GM18909 (cell line): ENCODE measurements around the gene P2RX1.

Experiments
- ATAC-seq: cut with Tn5 transposase; IDR thresholded peaks from one replicate; pipeline ENCODE4 v1.9.1; 2021; ENCODE audit warnings: mild to moderate bottlenecking; ENCODE audit not compliant: unreplicated experiment, poor library complexity

P2RX1 gene

DNA sequence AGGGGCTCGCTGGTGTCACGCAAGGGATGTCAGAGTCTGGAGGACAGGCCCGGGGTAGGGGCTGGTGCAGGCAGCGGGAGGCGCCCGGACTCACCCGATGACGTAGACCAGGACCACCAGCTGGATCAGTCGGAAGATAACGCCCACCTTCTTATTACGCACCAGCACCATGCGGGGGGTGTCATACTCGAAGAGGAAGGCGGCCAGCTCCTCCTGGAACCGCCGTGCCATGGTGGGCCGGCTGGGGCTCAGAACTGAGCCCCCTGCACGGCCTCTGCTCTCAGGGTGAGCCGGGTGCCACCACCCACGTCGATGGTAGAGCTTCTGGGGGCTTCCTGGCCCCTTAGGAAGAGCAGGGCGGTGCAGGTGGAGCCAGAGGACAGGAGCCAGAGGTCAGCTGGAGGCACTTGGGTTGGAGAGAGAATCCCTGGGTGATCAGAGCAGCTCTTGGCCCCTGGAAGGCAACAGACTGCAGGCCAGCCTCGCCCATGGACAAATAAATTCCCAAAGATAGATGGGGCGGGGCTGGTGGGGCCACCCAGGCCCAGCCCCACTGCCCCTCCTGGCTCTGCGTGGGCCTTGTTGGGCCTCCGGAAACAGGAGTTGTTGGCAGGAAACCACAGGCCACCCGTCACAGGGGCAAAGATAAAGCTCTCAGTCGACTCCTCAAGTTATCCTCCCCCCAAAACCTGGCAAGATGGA lies at the start of gene P2RX1:
TSS of gene P2RX1 (minus strand) at position 471 of the 702 bp plus-strand sequence. CDS start at position 231, 240 bp downstream.
- ATAC-seq: no peak

DNA sequence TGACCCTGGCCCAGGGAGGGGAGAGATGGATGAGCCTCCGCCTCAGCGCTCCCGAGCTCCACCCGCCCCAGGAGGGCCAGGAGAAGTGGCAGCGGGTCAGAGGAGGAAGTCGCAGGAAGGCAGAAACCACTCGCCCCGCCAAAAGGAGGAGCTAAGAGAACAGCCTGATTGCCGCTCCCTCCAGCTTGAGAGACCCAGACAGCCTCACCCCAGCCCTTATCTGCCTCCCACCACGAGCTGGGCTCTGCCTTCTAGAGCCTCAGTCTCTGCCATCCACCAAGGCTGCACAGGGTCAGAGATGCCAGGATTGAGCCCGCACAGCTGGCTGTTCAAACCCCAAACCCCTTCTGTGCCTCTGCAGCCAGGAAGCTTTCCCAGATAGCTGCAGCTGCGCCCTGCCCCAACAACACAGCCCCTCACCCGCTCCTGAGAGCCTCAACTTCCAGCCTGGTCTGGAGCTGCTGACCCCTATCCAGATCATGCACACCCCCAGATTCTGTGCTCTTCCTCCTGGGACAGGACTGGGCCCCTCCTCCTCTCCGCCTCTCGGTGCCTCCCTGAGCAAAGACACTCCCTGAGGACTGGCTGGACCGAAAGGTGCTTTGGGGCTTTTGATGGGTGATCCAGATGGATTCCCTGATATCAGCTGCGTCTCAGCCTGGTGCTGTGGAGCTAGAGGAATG lies 49.0 kb upstream of the P2RX1 start:
- peak; percentile 31 for ATAC-seq

- peak; percentile 56 for ATAC-seq
Measured at GRCh38 chr17:3964203-3965117, 48.2 kb upstream of the P2RX1 start, which contains the start of gene ATP2A3. TSS of gene ATP2A3 (minus strand) at chr17:3964437. CDS start at chr17:3964291, 146 bp downstream.

DNA sequence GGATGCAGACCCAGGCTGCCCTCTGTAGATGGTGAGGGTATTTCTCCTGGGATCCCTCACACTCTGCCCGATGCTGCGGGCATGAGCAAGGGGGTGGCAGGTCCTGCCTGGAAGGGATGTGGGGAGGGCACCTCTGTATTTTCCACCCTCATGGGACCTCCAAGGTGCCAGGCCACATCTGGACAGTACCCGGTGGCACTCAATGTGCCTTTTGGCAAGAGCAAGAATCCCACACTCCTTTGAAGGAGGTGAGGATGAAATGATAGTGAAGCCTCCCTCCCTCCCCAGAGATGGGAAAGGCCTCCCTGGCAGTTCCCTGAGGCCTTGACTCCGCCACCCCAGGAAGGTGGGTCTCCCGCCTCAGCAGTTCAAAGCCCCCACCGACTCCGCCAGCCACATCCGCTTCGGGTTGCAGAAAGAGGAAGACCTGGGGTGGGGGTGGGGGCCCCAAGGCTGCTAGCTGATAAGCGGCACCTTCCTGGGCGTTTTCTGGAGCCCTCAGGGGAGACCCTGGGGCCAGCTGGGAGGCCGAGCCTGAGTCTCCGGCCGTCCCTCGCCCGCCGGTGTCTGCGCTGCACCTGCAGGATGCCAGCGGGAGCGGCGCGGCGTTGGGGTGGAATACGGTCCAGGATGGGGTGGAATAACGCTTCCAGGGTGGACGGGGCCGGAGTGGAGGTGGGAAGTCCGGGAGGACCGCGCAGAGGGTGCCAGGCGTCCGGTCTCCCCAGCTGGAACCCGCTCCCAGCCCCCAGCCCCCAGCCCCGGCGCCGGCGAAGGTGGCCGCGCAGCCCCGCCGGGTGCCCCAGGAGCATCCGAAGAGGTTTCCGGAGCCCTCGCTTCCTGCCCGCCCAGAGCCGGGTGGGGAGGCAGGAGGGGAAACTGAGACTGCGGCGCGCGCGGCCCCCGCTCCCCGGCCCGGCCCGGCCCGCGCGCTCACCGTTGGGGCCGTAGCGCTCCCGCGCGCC lies 47.3 kb upstream of the P2RX1 start:
- ATAC-seq: peak; percentile 24

DNA sequence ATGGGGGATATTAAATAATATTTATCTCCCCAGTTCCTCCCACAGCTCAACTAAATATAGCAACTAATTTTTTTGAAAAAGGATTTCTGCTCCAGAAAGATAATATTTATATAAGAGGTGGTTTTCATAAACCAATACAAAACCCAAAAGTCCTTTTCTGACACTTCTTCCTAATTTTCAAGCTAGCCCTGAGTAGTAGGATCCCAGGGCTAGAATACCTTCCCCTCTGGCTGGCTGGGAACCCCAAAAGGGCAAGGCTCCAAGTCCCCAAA lies 46.6 kb upstream of the P2RX1 start:
- no peak for ATAC-seq

DNA sequence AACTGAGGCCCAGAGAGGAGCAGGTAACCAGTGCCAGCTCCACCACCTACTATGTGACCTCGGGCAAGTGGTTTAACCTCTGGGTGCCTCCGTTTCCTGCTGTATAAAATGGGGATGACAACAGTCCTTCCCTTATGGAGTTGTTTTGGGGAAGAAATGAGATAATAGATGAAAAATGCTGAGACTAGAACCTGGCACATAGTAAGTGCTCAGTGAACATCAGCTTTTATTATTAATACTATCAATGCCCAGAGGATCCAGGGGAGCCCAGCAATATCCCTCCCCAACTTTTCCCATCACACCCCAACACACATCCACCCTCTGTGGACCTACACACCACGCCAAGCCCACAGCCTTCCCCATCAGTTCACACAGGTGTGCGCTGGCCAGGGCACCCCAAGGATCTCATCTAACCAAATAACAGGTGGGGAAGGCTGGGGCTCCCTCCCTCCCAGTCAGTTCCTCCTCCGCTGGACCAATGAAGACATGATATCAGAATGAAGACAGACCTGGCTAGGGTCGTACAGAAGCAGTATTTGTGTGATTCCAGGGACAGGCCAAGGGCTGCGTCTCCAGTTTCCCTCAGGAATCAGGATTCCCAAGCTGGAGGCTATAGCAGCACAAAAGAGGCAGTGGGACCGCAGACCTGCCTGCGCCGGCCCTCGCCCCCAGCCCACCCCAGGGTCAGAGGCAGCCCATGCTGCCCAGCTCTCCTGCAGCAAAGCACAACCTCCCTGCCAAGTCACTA lies 46.1 kb upstream of the P2RX1 start:
- no peak for ATAC-seq

- ATAC-seq: no peak
Measured at GRCh38 chr17:3961564-3962047, 45.3 kb upstream of the P2RX1 start.

DNA sequence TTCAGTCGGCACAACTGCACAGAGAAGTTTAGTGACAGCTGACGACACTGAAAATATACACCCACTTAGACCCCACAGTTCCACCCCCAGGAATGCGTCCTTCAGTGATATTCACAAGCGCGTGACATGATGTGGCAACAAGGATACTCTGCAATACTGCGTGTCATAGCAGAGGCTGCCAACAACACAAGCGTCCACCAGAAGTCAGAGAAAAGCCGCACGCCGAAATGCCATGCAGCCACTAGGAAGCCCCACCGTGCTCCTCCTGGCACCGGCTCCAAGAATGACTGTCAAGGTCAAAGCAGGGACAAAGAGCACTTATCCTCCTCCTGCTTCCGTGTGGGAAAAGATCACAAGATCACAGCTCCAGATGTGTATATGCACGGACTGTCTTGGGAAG lies 44.5 kb upstream of the P2RX1 start:
- ATAC-seq: no peak

- no peak for ATAC-seq
Measured at GRCh38 chr17:3959921-3960601, 43.8 kb upstream of the P2RX1 start.

- no peak for ATAC-seq
Measured at GRCh38 chr17:3959295-3959899, 43.1 kb upstream of the P2RX1 start.

GRCh38 chr17:3957735-3958599 lies 41.7 kb upstream of the P2RX1 start:
- ATAC-seq: no peak

GRCh38 chr17:3956983-3957382 lies 40.7 kb upstream of the P2RX1 start:
- no peak for ATAC-seq

DNA sequence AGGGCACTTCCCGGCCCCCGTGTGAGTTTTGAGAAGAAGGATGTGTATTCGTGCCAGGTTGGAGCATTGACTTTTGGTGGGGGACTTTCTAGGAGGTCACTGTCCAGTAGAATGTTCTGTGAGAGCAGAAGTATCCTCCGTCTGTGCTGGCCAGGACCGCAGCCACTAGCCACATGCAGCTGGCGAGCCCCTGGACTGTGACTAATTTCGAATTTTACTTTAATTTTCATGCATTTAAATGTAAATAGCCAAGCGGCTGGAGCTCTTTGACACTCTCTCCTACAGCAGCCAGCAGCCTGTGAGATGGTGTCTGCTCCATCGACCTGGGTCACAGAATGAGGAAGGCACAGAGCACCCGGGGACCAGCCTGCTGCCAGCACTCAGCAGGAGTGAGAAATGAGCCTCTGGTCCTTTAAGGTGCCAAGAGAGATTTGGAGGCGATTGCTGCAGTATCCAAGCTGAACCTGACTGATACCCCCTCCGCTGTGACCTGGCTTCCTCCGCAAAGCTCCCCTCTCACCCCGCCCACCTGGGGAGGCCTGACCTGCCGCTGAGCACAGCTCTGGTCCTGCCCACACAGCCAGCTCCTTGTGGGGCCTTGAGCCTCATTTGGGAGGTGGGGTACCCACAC lies 40.2 kb upstream of the P2RX1 start:
- ATAC-seq: no peak

DNA sequence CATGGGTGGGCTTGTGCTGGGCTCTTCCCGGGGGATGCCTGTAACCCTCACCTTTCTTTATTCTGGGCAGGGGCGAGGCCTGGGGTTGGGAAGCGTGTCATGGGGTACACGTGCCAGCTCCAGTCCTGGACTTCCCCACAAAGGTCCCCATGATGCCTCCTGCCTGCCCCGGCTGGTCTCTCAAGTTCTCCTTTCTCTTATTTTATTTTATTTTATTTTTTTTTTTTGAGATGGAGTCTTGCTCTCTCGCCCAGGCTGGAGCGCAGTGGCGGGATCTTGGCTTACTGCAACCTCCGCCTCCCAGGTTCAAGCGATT lies 39.4 kb upstream of the P2RX1 start:
- no peak for ATAC-seq

DNA sequence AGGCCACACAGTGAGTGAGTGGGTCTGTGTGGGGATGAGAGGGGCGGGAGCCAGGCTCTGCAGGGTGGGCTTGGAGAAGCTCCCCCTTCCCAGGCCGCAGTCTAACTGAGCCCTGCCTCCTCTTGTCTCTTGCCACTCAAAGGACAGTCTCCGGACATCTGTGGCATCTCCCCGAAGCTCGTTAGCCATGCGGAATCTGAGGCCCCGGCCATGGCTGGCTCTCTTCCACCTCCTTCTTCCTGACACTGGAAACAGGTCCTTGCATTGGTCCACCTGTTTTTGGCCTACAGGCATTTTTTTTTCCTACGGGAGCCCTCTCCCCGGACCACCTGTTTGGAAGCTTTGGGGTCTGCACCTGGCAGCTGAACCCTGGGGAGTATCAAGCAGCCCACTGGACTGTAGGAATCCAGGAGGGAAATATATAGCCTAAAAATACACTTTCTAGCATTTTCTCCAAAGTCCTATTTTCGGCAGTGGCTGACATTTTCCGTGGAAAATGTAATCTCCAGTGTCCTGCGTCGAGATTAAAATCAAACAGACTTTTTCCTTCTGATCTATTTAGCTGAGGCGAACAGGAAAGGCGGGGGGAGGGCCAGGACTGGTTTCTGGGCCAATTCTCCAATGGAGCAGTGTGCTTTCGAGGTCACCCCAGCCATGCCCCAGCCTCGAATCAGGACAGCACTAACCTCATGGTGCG lies 38.9 kb upstream of the P2RX1 start:
- no peak for ATAC-seq

- ATAC-seq: no peak
Measured at GRCh38 chr17:3954086-3954485, 37.8 kb upstream of the P2RX1 start.
